Activated T-helper 2 cell treated with anti-CD3 and anti-CD28 coated beads, Interferon-gamma antibody, Interleukin-2, Interleukin-4, amounts not matched to agents 10 μg/mL and 5 μg/mL and 100 μg/mL, durations not matched to agents 14 hours and 24 hours and 36 hours (primary cell): Measurements from ENCODE around the gene TPO. TPM values are rescaled to one million over a fixed set of nuclear protein-coding genes. Genes with fewer than 3 reads are reported as not detected.

Experiments used
- DNase-seq: peaks from one replicate; pipeline ENCODE4 v3.0.0; 2021; ENCODE audit warnings: low spot score
- H3K27ac Mint-ChIP-seq: one replicate; pipeline ENCODE4 v1.8.0; 2021; ENCODE audit warnings: mixed read lengths
- H3K27me3 Mint-ChIP-seq: one replicate; pipeline ENCODE4 v1.8.0; 2021; ENCODE audit warnings: low read depth, mixed read lengths
- H3K36me3 Mint-ChIP-seq: one replicate; pipeline ENCODE4 v1.8.0; 2021; ENCODE audit warnings: low read depth, mixed read lengths
- H3K4me1 Mint-ChIP-seq: one replicate; pipeline ENCODE4 v1.8.0; 2021; ENCODE audit warnings: low read depth, mixed read lengths
- H3K4me3 Mint-ChIP-seq: one replicate; pipeline ENCODE4 v1.8.0; 2021; ENCODE audit warnings: low read depth, mild to moderate bottlenecking, moderate library complexity, mixed read lengths
- H3K9me3 Mint-ChIP-seq: one replicate; pipeline ENCODE4 v1.8.0; 2021; ENCODE audit warnings: mixed read lengths
- intact Hi-C: fragments of 100-400 bp; cut with micrococcal nuclease; formaldehyde crosslinking; loops from one replicate; pipeline ENCODE4 v1.15.1; 2023
- total RNA-seq: library from RNA; stranded (reverse); gene quantifications from 2 replicates; pipeline ENCODE4 v1.2.3, GENCODE V29; 2022

The TPO gene
- total RNA-seq, 1 donor from 2014 or later: not detected

DNA sequence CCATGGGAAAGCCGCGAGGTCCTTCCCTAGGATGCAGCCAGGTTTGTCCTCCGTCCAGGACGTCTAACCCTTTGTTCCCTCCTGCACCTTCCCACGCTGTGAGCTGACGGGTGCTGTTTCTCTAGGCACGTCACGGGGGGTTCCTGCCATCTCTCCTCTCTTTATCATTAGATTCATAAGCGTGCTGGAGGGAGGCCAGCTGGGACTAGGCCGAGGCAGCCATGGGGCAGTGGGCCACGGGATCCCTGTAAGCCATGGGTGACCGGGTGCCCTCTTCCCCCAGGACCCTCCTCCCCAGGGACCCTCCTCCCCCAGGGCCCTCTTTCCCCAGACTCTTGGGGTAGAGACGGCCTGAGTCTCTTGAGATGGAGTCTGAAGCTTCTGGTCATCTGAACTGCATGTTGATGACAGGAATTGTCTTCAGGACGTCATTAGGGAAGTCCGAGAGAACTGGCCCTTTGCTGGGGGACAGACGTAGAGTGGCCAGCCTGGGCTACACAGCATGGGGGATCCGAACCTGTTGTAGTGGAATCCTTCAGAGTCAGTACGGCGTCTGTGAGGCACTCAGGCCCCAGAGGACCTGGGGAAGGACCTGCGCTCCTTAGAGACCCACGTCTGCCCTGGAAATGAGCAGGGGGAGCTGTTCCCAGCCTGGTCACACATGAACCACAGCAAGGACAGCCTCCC is 108.1 kb downstream of the TPO start:
- no peak overlapping the region for H3K27ac Mint-ChIP-seq

DNA sequence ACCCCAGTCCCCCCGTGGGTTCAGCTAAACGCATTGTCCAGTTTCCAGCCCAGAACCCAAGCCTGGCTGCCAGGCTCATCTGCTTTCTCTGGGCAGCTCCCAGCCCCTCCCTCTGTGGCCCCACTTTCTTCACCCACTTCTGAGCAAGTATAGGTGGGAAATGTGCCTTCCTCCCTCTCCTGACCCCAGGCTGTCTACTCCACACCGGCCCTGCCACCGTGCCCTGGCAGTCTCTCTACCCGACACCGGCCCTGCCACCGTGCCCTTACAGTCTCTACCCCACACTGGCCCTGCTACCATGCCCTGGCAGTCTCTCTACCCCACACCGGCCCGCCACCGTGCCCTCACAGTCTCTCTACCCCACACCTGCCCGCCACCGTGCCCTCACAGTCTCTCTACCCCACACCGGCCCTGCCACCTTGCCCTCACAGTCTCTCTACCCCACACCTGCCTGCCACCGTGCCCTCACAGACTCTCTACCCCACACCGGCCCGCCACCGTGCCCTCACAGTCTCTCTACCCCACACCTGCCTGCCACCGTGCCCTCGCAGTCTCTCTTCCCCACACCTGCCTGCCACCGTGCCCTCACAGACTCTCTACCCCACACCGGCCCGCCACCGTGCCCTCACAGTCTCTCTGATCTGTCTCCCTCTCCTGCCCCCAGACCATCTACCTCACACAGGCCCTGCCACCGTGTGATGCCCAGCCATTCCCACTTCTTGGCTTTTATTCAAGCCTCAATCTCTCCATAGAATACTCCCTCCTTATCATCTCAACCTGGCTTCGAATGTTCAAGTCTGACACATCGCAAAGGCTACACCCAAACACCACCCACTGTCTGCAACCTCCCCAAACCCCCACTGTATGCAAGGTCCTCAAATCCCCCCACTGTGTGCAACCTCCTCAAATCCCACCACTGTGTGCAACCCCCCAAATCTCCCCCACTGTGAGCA is 108.9 kb downstream of the TPO start:
- no peak for DNase-seq
- Mint-ChIP-seq H3K9me3 (no peaks in the 10 kb centered on the region), H3K27me3 (no peaks in the 10 kb centered on the region), H3K36me3 (no peaks in the 10 kb centered on the region), H3K4me3 (no peak overlapping the region), H3K4me1 (peaks cover 16% of the 10 kb centered on the region), H3K27ac (no peak overlapping the region)
- intact Hi-C loops: no loop called here

More for the DNA sequence above, 108.1 kb downstream of the TPO start:
- Mint-ChIP-seq H3K9me3 (no peaks in the 10 kb centered on the region), H3K36me3 (no peaks in the 10 kb centered on the region), H3K27me3 (no peaks in the 10 kb centered on the region), H3K4me1 (peaks cover 16% of the 10 kb centered on the region), H3K4me3 (no peak overlapping the region)
- intact Hi-C loops: no loop called here
- no peak for DNase-seq

- no peak for DNase-seq
- Mint-ChIP-seq H3K4me3 (no peak overlapping the region), H3K36me3 (no peaks in the 10 kb centered on the region), H3K27me3 (no peaks in the 10 kb centered on the region), H3K9me3 (no peaks in the 10 kb centered on the region), H3K27ac (no peak overlapping the region), H3K4me1 (no peaks in the 10 kb centered on the region)
- intact Hi-C loops: no loop called here
These were observed 114.1 kb downstream of the TPO start for GRCh38 chr2:1527153-1527992.

DNA sequence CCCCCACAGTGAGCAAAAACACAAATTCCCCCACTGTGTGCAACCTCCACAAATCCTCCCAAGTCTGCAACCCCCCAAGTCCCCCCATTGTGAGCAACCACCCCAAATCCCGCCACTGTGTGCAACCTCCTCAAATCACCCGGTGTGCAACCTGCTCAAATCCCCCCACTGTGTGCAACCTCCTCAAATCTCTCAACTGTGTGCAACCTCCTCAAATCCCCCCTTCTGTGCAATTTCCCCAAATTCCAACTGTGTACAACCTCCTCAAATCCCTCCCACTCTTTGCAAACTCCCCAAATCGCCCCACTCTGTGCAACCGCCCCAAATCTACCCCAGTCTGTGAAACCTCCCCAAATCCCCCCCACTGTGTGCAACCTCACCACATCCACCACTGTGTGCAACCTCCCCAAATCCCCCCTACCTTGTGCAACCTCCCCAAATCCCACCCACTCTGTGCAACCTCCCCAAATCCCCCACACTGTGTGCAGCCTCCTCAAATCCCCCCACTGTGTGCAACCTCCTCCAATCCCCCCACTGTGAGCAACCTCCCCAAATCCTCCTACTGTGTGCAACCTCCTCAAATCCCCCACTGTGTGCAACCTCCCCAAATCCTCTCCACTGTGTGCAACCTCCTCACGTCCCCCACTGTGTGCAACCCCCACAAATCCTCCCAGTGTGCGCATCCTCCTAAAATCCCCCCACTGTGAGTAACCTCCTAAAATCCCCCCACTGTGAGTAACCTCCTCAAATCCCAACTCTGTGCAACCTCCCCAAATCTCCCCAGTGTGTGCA is 115.2 kb downstream of the TPO start:
- Mint-ChIP-seq H3K4me3 (no peak overlapping the region), H3K27ac (no peak overlapping the region), H3K4me1 (no peaks in the 10 kb centered on the region), H3K27me3 (no peaks in the 10 kb centered on the region), H3K36me3 (no peaks in the 10 kb centered on the region), H3K9me3 (no peaks in the 10 kb centered on the region)
- DNase-seq: no peak
- intact Hi-C loops: no loop called here

DNA sequence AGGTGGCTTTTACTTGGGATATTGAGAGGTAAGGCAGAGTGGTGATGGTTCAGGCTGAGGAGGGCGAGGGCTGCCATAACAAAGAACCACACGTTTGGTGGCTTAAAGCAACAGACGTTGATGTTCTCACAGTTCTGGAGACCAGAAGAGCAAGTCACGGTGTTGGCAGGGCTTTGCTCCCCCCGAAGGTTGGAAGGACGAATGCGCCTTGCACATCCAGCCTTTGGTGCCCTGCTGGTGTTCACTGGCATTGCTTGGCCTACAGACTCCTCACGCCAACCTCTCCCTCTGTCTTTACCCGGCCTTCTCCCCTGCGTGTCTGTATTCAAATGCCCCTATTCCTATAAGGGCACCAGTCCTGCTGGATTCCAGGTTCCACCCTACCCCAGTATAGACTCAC is 125.4 kb downstream of the TPO start:
- no peaks in the 10 kb centered on the region for H3K27me3 Mint-ChIP-seq
- no peaks in the 10 kb centered on the region for H3K36me3 Mint-ChIP-seq
- H3K9me3 Mint-ChIP-seq: no peaks in the 10 kb centered on the region
- DNase-seq: no peak
- intact Hi-C loops: no loop called here
- H3K27ac Mint-ChIP-seq: no peak overlapping the region
- no peak overlapping the region for H3K4me3 Mint-ChIP-seq
- no peaks in the 10 kb centered on the region for H3K4me1 Mint-ChIP-seq

- no peak for DNase-seq
- Mint-ChIP-seq H3K27ac (no peak overlapping the region), H3K27me3 (no peaks in the 10 kb centered on the region), H3K36me3 (no peaks in the 10 kb centered on the region), H3K4me1 (no peaks in the 10 kb centered on the region), H3K4me3 (no peak overlapping the region), H3K9me3 (no peaks in the 10 kb centered on the region)
- intact Hi-C loops: no loop called here
These were observed 126.2 kb downstream of the TPO start for GRCh38 chr2:1539441-1539840.

GRCh38 chr2:1539973-1540372 is 126.7 kb downstream of the TPO start:
- no peak overlapping the region for H3K4me3 Mint-ChIP-seq
- no peak overlapping the region for H3K27ac Mint-ChIP-seq
- intact Hi-C loops: loop anchor here (10.0 kb wide), 2 partner anchors 595 to 685 kb away; no protein-coding TSS in a partner anchor
- no peak for DNase-seq
- H3K36me3 Mint-ChIP-seq: no peaks in the 10 kb centered on the region
- H3K27me3 Mint-ChIP-seq: no peaks in the 10 kb centered on the region
- H3K4me1 Mint-ChIP-seq: no peaks in the 10 kb centered on the region
- no peaks in the 10 kb centered on the region for H3K9me3 Mint-ChIP-seq

GRCh38 chr2:1540481-1540880 is 127.2 kb downstream of the TPO start:
- intact Hi-C loops: loop anchor here (10.0 kb wide), 2 partner anchors 596 to 686 kb away; no protein-coding TSS in a partner anchor
- Mint-ChIP-seq H3K36me3 (no peaks in the 10 kb centered on the region), H3K4me3 (no peak overlapping the region), H3K9me3 (no peaks in the 10 kb centered on the region), H3K4me1 (no peaks in the 10 kb centered on the region), H3K27me3 (no peaks in the 10 kb centered on the region), H3K27ac (no peak overlapping the region)
- no peak for DNase-seq

DNA sequence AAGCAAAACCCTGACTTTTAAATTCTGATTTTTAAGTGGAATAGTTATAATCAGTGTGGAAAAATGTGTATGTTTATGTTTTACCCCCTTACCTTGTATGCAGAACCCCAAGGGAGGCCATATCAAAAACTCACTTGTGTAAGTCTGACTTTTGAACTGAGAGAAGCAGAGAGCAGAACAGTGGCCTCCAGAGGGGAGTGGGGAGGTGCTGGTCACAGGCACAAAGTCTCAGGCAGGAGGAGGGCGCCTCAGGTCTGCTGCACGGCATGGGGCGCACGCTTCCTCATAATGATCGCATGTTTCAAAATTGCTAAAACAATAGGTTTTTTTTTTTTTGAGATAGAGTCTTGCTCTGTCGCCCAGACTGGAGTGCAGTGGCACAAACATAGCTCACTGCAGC is 127.8 kb downstream of the TPO start:
- no peaks in the 10 kb centered on the region for H3K27me3 Mint-ChIP-seq
- DNase-seq: no peak
- intact Hi-C loops: loop anchor here (10.0 kb wide), 2 partner anchors 596 to 686 kb away; no protein-coding TSS in a partner anchor
- H3K9me3 Mint-ChIP-seq: no peaks in the 10 kb centered on the region
- no peaks in the 10 kb centered on the region for H3K36me3 Mint-ChIP-seq
- no peak overlapping the region for H3K4me3 Mint-ChIP-seq
- H3K27ac Mint-ChIP-seq: no peak overlapping the region
- H3K4me1 Mint-ChIP-seq: peaks cover under 1% of the 10 kb centered on the region

- peaks cover 3% of the 10 kb centered on the region for H3K4me1 Mint-ChIP-seq
- no peaks in the 10 kb centered on the region for H3K36me3 Mint-ChIP-seq
- H3K27ac Mint-ChIP-seq: no peak overlapping the region
- no peaks in the 10 kb centered on the region for H3K9me3 Mint-ChIP-seq
- DNase-seq: no peak
- intact Hi-C loops: loop anchor here (10.0 kb wide), 2 partner anchors 597 to 687 kb away; no protein-coding TSS in a partner anchor
- no peak overlapping the region for H3K4me3 Mint-ChIP-seq
- no peaks in the 10 kb centered on the region for H3K27me3 Mint-ChIP-seq
These were observed 128.7 kb downstream of the TPO start for GRCh38 chr2:1541819-1542475.

DNA sequence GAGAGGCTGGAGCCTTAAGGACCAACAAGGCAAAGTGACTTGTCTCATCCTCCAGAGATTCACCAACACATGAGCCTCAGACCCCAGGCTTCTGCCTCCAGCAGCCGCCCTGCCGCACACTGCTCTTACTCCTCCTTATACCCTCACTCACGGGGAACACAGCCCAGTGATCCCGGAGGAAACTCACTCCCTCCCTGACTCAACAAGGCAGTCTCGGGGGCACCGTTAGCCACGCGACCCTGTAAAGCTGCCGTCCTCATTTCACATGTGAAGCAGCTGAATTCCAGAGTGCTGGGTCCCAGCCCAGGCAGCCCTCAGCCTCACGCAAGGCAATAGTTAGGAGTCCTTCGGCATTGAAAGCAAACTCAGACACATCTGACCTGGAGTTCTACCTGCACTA is 129.7 kb downstream of the TPO start:
- H3K27ac Mint-ChIP-seq: no peak overlapping the region
- no peaks in the 10 kb centered on the region for H3K27me3 Mint-ChIP-seq
- H3K4me1 Mint-ChIP-seq: peaks cover 3% of the 10 kb centered on the region
- no peak overlapping the region for H3K4me3 Mint-ChIP-seq
- no peaks in the 10 kb centered on the region for H3K9me3 Mint-ChIP-seq
- intact Hi-C loops: loop anchor here (10.0 kb wide), 2 partner anchors 598 to 688 kb away; no protein-coding TSS in a partner anchor
- DNase-seq: no peak
- no peaks in the 10 kb centered on the region for H3K36me3 Mint-ChIP-seq
